ENCODE results near the gene TAF8. TPM values are rescaled to one million over a fixed set of nuclear protein-coding genes. Genes with fewer than 3 reads are reported as not detected.
"Not testable (repeated sequence)": the region's sequence is repeated elsewhere in the genome, so short reads cannot be mapped to it uniquely, and the experiment has no call there.

TAF8 gene, protein sequence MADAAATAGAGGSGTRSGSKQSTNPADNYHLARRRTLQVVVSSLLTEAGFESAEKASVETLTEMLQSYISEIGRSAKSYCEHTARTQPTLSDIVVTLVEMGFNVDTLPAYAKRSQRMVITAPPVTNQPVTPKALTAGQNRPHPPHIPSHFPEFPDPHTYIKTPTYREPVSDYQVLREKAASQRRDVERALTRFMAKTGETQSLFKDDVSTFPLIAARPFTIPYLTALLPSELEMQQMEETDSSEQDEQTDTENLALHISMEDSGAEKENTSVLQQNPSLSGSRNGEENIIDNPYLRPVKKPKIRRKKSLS
- 10 to 100 TPM; 44.1 TPM for total RNA-seq

DNA sequence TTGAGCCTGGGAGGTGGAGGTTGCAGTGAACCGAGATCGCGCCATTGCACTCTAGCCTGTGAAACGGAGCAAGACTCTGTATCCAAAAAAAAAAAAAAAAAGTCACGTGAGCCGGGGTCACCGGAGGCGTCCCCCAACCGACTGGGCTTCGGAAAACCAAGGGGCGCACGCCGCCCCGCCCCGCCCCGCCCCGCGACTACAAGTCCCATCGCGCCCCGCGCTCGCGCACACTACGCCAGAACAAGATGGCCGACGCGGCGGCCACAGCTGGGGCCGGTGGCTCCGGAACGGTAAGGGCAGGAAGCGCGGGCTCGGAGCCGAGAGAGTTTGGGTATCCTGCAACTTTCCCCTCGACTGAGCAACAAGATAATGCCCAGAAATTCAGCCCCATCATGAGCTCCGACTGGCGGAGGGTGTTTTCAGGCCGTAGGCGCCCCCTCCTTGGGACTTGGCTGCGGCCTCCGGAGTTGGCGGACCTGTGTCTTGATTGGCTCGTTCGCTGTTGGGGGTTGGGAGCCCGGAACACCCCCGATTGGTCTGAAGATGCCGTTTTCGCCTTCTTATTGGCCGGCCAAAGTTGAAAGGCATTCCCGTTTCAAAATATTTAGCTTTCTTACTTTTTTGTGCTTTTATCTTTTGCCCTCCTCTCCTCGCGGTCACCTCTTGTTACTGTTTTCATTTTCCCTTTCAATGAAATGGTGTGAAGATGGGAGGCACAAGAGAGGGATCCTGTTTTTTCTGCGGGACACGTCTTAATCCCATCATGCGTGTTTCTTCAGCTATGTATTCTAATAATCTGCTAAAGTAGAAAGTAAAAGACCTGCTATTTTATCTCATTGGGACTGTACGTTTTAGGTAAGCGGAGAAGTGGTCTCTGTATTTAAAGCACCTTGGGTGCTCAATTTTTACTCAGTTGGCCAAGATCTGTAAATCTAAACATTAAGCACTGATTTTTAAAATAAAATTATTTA, at the start of gene TAF8:
Gene TAF8 (plus strand): TSS at position 228 of the 971 bp plus-strand sequence. CDS start 18 bp downstream, at position 246.
- no peaks in the 10 kb centered on the region for H3K9me3 Mint-ChIP-seq (ENCODE audit: insufficient read depth)
- H3K4me3 Mint-ChIP-seq = peak within 1 kb of the TSS; percentile 95
- peaks cover 40% of the 10 kb centered on the region for H3K36me3 Mint-ChIP-seq (ENCODE audit: low read depth)
- DNase-seq (peak; percentile 95), ATAC-seq (peak; percentile 81)
- peaks cover 66% of the 10 kb centered on the region for H3K4me1 Mint-ChIP-seq (ENCODE audit: low read depth)
- POLR2A ChIA-PET = interaction anchor here (0.6 to 17.8 kb wide), 16 partner anchors 10 to 1640 kb away, joined by 3 to 372 read pairs (median 4); partner anchors contain the start of genes BYSL, CCND3, MED20 and TOMM6
- peak within 1 kb of the TSS; percentile 99 for H3K27ac Mint-ChIP-seq
- no peaks in the 10 kb centered on the region for H3K27me3 Mint-ChIP-seq (ENCODE audit: low read depth)
- CTCF ChIA-PET = interaction anchor here (0.8 to 16.7 kb wide), 16 partner anchors 9 to 514 kb away, joined by 3 to 451 read pairs (median 4); partner anchors contain the start of genes BYSL, CCND3, FRS3 and MED20

DNA sequence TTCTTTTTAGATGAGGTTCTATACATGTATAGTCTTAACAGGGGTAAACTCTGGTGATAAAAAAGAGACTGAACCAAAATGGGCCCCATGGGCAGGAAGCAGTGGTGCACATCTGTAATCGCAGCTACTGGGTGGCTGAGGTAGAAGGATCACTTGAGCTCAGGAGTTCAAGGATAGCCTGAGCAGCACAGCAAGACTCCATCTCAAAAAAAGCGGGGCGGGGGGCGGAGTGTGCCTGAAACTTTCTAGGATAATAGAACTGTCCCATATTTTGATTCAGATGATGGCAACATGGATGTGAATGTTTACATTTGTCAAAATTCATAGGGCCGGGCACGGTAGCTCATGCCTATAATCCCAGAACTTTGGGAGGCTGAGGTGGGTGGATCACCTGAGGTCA, 48.8 kb upstream of the TAF8 start:
- Mint-ChIP-seq H3K27ac (peak overlapping the region; percentile 40), H3K36me3 (ENCODE audit: low read depth) (peaks cover 35% of the 10 kb centered on the region), H3K4me1 (ENCODE audit: low read depth) (peaks cover 25% of the 10 kb centered on the region), H3K4me3 (no peak overlapping the region), H3K9me3 (ENCODE audit: insufficient read depth) (no peaks in the 10 kb centered on the region), H3K27me3 (ENCODE audit: low read depth) (no peaks in the 10 kb centered on the region)
- POLR2A ChIA-PET = interaction anchor here (0.7 kb wide), 1 partner anchor 38 kb away, joined by 3 read pairs; no protein-coding TSS in a partner anchor
- DNase-seq (no peak), ATAC-seq (no peak)
- CTCF ChIA-PET = interaction anchor here (1.7 kb wide), 1 partner anchor 34 kb away, joined by 3 read pairs; no protein-coding TSS in a partner anchor

DNA sequence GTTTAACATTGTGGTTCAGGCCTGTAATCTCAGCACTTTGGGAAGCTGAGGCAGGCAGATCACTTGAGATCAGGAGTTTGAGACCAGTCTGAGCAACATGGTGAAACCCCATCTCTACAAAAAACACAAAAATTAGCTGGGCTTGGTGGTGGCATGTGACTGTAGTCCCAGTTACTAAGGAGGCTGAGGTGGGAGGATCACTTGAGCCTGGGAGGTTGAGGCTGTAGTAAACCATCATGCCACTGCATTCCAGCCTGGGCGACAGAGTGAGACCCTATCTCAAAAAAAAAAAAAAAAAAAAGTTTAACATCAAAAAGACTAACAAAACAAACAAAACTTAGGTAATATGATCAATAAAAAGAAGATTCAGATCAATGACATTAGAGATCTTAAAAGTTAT, 46.7 kb upstream of the TAF8 start:
- H3K36me3 Mint-ChIP-seq (ENCODE audit: low read depth) = peaks cover 36% of the 10 kb centered on the region
- H3K27me3 Mint-ChIP-seq (ENCODE audit: low read depth); CTCF ChIA-PET; H3K27ac Mint-ChIP-seq; DNase-seq; H3K9me3 Mint-ChIP-seq (ENCODE audit: insufficient read depth); ATAC-seq; POLR2A ChIA-PET; H3K4me3 Mint-ChIP-seq: not testable (repeated sequence)
- peaks cover 36% of the 10 kb centered on the region for H3K4me1 Mint-ChIP-seq (ENCODE audit: low read depth)

DNA sequence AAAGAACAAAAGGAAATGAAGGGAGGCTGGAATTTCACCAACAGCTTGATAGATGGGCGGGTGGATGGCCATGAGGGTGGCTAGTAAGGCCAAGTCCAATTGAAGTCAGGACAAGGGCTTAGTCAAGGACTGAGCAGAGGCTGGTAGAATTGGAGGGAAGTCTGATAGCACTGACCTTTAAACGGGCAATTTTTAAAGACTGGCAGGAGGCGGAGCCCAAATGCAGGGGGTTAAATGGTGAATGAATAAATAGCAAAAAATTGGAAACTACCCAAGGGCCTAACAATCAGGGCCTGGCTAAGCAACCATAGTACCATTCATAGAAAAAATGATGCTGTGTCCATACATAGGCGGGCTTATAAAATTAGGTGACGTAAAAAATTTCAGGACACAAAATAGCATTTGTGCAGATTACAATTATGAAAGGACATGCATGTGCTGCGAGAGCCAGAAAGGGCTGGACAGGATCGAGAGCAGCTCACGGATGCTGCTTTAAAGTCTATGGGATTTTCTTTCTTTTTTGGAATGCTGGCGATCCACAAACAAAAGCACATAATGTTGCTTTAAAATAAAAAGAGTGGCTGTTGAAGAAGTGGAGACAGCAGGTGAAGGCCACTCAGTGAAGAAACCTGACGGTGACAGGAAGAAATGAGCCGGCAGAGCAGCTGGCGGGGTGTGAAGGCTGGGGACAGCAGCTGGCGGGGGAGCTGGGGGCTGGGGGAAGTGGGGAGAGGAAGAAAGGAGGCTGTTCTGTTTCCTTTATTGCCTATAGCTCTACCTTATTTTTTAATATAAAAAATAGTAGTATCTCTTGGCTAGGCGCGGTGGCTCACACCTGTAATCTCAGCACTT, 42.8 kb upstream of the TAF8 start:
- no peaks in the 10 kb centered on the region for H3K27me3 Mint-ChIP-seq (ENCODE audit: low read depth)
- ATAC-seq (peak; percentile 50), DNase-seq (peak; percentile 70)
- peaks cover 40% of the 10 kb centered on the region for H3K36me3 Mint-ChIP-seq (ENCODE audit: low read depth)
- peak overlapping the region; percentile 69 for H3K4me3 Mint-ChIP-seq
- ChIA-PET POLR2A (interaction anchor here (0.7 to 6.7 kb wide), 7 partner anchors 15 to 76 kb away, joined by 3 to 31 read pairs (median 3); no protein-coding TSS in a partner anchor), CTCF (interaction anchor here (0.8 to 6.7 kb wide), 12 partner anchors 9 to 86 kb away, joined by 3 to 49 read pairs (median 5); partner anchors contain the start of genes BYSL and MED20)
- peak overlapping the region; percentile 92 for H3K27ac Mint-ChIP-seq
- no peaks in the 10 kb centered on the region for H3K9me3 Mint-ChIP-seq (ENCODE audit: insufficient read depth)
- peaks cover 62% of the 10 kb centered on the region for H3K4me1 Mint-ChIP-seq (ENCODE audit: low read depth)

DNA sequence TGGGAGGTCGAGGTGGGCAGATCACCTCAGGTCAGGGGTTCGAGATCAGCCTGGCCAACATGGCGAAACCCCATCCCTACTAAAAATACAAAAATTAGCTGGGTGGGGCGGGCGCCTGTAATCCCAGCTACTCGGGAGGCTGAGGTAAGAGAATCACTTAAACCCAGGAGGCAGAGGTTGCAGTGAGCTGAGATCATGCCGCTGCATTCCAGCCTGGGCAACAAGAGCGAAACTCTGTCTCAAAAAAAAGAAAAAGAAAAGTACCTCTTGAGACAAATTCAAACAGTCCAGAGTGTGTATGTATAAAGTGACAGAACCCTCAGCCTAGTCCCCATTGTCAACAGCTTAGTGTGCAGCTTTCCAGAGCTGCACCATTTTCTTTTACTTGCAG, 42.2 kb upstream of the TAF8 start:
- Mint-ChIP-seq H3K4me1 (ENCODE audit: low read depth) (peaks cover 68% of the 10 kb centered on the region), H3K27ac (peak overlapping the region; percentile 92), H3K36me3 (ENCODE audit: low read depth) (peaks cover 40% of the 10 kb centered on the region)
- H3K27me3 Mint-ChIP-seq (ENCODE audit: low read depth); DNase-seq; H3K4me3 Mint-ChIP-seq; H3K9me3 Mint-ChIP-seq (ENCODE audit: insufficient read depth); ATAC-seq: not testable (repeated sequence)
- CTCF ChIA-PET = interaction anchor here (0.8 to 6.7 kb wide), 11 partner anchors 9 to 87 kb away, joined by 3 to 49 read pairs (median 6); partner anchors contain the start of genes BYSL and MED20
- POLR2A ChIA-PET = interaction anchor here (0.7 to 6.7 kb wide), 8 partner anchors 14 to 299 kb away, joined by 3 to 31 read pairs (median 3); no protein-coding TSS in a partner anchor

DNA sequence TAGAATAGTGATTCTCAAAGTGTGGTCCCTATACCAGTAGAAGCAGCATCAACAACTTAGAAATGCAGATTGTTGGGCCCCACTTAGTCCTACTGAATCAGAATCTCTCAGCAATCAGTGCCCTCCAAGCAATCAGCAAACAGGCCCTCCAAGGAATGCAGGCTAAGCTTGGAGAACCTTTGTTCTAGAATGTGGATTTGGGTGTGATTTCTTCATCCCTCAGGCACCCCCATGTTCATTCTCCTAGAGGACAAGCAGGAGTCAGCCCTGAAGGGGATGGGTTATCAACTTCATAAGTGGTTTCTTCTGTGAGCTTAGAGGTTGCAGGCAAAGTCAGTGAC, 40.5 kb upstream of the TAF8 start:
- ChIA-PET CTCF (interaction anchor here (0.9 to 6.7 kb wide), 9 partner anchors 12 to 163 kb away, joined by 3 to 49 read pairs (median 3); partner anchors contain the start of genes BYSL and MED20), POLR2A (interaction anchor here (0.5 to 6.7 kb wide), 8 partner anchors 12 to 91 kb away, joined by 3 to 31 read pairs (median 4); no protein-coding TSS in a partner anchor)
- DNase-seq = no peak
- H3K27me3 Mint-ChIP-seq (ENCODE audit: low read depth) = no peaks in the 10 kb centered on the region
- peaks cover 45% of the 10 kb centered on the region for H3K36me3 Mint-ChIP-seq (ENCODE audit: low read depth)
- H3K4me3 Mint-ChIP-seq = peak overlapping the region; percentile 63
- H3K27ac Mint-ChIP-seq = peak overlapping the region; percentile 90
- H3K9me3 Mint-ChIP-seq (ENCODE audit: insufficient read depth) = no peaks in the 10 kb centered on the region
- no peak for ATAC-seq
- H3K4me1 Mint-ChIP-seq (ENCODE audit: low read depth) = peaks cover 78% of the 10 kb centered on the region

DNA sequence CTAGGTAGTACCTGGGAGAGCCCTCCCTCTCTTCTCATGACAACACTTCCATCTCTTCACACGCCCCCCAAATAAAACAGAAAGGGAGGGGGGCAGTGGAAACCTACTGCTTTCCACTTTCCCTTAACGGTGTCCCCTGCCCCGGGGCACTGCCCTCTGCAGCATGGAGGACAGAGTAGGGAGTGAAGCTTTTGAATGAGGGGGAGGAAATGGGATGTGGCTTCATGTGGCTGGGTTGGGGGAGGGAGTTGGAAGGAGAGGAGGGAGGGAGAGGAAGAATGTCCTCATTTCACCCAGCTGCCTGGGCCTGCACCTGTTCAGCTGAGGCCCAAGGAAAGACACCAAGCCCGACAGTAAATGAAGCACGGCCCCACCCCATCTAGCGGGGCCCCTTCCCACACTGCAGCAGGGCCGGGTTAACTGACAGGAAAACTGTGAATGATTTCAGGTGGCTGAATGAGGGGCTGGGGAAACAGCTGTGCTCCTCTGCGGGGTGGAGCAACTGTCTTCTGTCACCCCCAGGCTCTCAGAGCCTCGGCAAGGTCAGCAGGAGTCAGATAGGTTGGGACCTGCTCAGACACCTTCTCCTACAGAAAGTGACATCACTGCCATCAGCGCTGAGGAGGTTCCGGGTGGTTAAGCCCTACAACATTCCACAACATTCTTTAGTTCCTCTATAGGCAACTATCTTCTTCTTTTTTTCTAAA, 40.0 kb upstream of the TAF8 start:
- ChIA-PET POLR2A (interaction anchor here (0.5 to 6.7 kb wide), 9 partner anchors 12 to 91 kb away, joined by 3 to 31 read pairs (median 4); no protein-coding TSS in a partner anchor), CTCF (interaction anchor here (0.9 to 6.7 kb wide), 9 partner anchors 11 to 163 kb away, joined by 3 to 49 read pairs (median 3); partner anchors contain the start of genes BYSL and MED20)
- no peaks in the 10 kb centered on the region for H3K9me3 Mint-ChIP-seq (ENCODE audit: insufficient read depth)
- ATAC-seq = peak; percentile 69
- H3K4me3 Mint-ChIP-seq = peak overlapping the region; percentile 63
- no peaks in the 10 kb centered on the region for H3K27me3 Mint-ChIP-seq (ENCODE audit: low read depth)
- peak; percentile 60 for DNase-seq
- H3K4me1 Mint-ChIP-seq (ENCODE audit: low read depth) = peaks cover 76% of the 10 kb centered on the region
- peaks cover 46% of the 10 kb centered on the region for H3K36me3 Mint-ChIP-seq (ENCODE audit: low read depth)
- peak overlapping the region; percentile 90 for H3K27ac Mint-ChIP-seq

DNA sequence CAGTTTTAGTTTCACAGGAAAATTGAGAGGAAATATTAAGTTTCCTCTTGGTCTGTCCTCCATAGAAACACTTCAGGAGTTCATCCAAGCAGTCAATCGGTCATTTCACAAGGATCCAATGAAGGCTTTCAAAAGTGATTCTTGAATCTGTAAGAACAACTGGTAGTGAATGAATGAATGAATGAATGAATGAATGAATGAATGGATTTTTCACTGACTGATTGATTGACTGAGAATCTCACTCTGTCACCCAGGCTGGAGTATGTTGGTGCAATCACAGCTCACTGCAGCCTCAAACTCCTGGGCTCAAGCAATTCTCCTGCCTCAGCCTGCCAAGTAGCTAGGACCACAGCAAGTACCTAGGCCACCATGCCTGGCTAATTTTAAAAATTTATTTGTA, 39.4 kb upstream of the TAF8 start:
- Mint-ChIP-seq H3K27ac (peak overlapping the region; percentile 90), H3K27me3 (ENCODE audit: low read depth) (no peaks in the 10 kb centered on the region), H3K36me3 (ENCODE audit: low read depth) (peaks cover 46% of the 10 kb centered on the region), H3K4me1 (ENCODE audit: low read depth) (peaks cover 77% of the 10 kb centered on the region), H3K9me3 (ENCODE audit: insufficient read depth) (no peaks in the 10 kb centered on the region), H3K4me3 (peak overlapping the region; percentile 63)
- ATAC-seq (no peak), DNase-seq (no peak)
- ChIA-PET CTCF (interaction anchor here (6.7 kb wide), 1 partner anchor 28 kb away, joined by 49 read pairs; no protein-coding TSS in a partner anchor), POLR2A (interaction anchor here (1.5 to 6.7 kb wide), 4 partner anchors 11 to 72 kb away, joined by 4 to 31 read pairs (median 13); no protein-coding TSS in a partner anchor)

DNA sequence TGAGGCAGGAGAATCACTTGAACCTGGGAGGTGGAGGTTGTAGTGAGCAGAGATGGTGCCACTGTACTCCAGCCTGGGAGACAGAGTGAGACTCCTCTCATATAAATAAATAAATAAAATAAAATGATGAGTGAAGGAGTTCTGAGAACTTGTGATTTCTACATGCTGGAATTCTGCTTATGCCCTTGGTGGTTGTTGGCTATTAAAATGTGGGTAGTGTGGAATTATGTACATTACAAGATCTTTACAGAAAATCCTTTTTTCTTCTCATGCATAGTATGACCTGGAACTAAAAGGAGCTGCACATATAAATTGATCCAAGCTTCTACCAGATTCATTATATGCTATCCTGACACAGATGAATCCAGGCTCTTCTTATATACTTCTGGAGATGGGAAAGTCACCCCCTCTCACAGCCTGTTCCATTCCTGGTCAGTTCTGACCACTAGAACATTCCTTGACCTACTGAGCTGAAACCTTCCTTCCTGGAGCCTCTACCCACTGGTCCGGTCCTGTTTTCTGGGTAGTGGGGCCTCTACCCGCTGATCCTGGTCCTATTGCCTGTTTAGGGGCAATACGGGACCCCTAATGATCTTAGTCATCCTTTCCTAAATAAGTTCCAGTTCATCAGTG, 37.7 kb upstream of the TAF8 start:
- H3K36me3 Mint-ChIP-seq (ENCODE audit: low read depth) = peaks cover 52% of the 10 kb centered on the region
- no peak overlapping the region for H3K4me3 Mint-ChIP-seq
- peak overlapping the region; percentile 13 for H3K27ac Mint-ChIP-seq
- no peaks in the 10 kb centered on the region for H3K27me3 Mint-ChIP-seq (ENCODE audit: low read depth)
- no peak for ATAC-seq
- H3K4me1 Mint-ChIP-seq (ENCODE audit: low read depth) = peaks cover 85% of the 10 kb centered on the region
- POLR2A ChIA-PET = interaction anchor here (0.7 to 6.7 kb wide), 3 partner anchors 10 to 36 kb away, joined by 4 to 31 read pairs (median 21); no protein-coding TSS in a partner anchor
- no peak for DNase-seq
- H3K9me3 Mint-ChIP-seq (ENCODE audit: insufficient read depth) = no peaks in the 10 kb centered on the region
- CTCF ChIA-PET = interaction anchor here (1.5 to 6.7 kb wide), 4 partner anchors 10 to 73 kb away, joined by 5 to 49 read pairs (median 8); no protein-coding TSS in a partner anchor

All from activated CD8-positive, alpha-beta T cell treated with anti-CD3 and anti-CD28 coated beads, Interleukin-2, amount 10 ng/mL, durations not matched to agents 7 days and 5 days (primary cell).